IMR-90 (cell line): ENCODE results near the gene KLK1. TPM values are rescaled to one million over a fixed set of nuclear protein-coding genes. Genes with fewer than 3 reads are reported as not detected.

Experiments
- ATAC-seq: fragments of 200-7000 bp; cut with Tn5 transposase; 2 replicates; pipeline ENCODE4 v1.9.1; 2020; ENCODE audit warnings: low read depth, mild to moderate bottlenecking, moderate library complexity
- BruUV-seq: library from RNA; stranded (reverse); fragments of 400-500 nt; replicated peaks from 2 replicates; lab custom pipeline; 2021; lab: Mats Ljungman, UMichigan
- CTCF ChIA-PET: fragments of 300-600 bp; formaldehyde crosslinking; extraction: SDS; loops from one replicate; lab custom pipeline; 2021; ENCODE audit warnings: antibody characterized with exemption; lab: Yijun Ruan, JAX
- POLR2A ChIA-PET: fragments of 300-600 bp; sonication (Branson Sonifier 250); formaldehyde crosslinking; loops from one replicate; lab custom pipeline; 2022; ENCODE audit warnings: antibody characterized with exemption; ENCODE audit not compliant: unreplicated experiment; lab: Charles Lee
- DNase-seq: peaks from one replicate; pipeline ENCODE4 v3.0.0; 2013
- H2AFZ ChIP-seq: replicated peaks from 2 replicates; pipeline ENCODE3; 2013; ENCODE audit warnings: low read length, mild to moderate bottlenecking; ENCODE audit not compliant: poor library complexity
- H2AK5ac ChIP-seq: 2 replicates; pipeline ENCODE4 v1.6.1; 2013; ENCODE audit warnings: low read depth, low read length, inconsistent platforms
- H2AK9ac ChIP-seq: replicated peaks from 2 replicates; pipeline ENCODE3; 2013; ENCODE audit warnings: mild to moderate bottlenecking, low read depth, low read length, moderate library complexity; ENCODE audit not compliant: poor library complexity
- H2BK120ac ChIP-seq: 2 replicates; pipeline ENCODE4 v1.6.1; 2013; ENCODE audit warnings: low read depth, low read length, inconsistent platforms
- H2BK15ac ChIP-seq: 3 replicates; pipeline ENCODE4 v1.6.1; 2013; ENCODE audit warnings: low read depth, low read length, inconsistent platforms
- H2BK20ac ChIP-seq: 2 replicates; pipeline ENCODE4 v1.6.1; 2013; ENCODE audit warnings: low read depth, mild to moderate bottlenecking, inconsistent platforms, low read length, moderate library complexity
- H2BK5ac ChIP-seq: 2 replicates; pipeline ENCODE4 v1.6.1; 2013; ENCODE audit warnings: mild to moderate bottlenecking, low read depth, low read length, inconsistent platforms; ENCODE audit not compliant: poor library complexity, severe bottlenecking
- H3K14ac ChIP-seq: replicated peaks from 2 replicates; pipeline ENCODE4 v1.6.1; 2013; ENCODE audit warnings: low read depth, low read length, inconsistent platforms
- H3K18ac ChIP-seq: 2 replicates; pipeline ENCODE4 v1.6.1; 2013; ENCODE audit warnings: low read depth, low read length, control low read depth
- H3K23ac ChIP-seq: 2 replicates; pipeline ENCODE4 v1.6.1; 2013; ENCODE audit warnings: low read depth, low read length, inconsistent platforms
- H3K27ac ChIP-seq: 2 replicates; pipeline ENCODE4 v1.5.1; 2013; ENCODE audit warnings: mild to moderate bottlenecking, control low read depth, low read length; ENCODE audit not compliant: insufficient read depth
- H3K27me3 ChIP-seq: 2 replicates; pipeline ENCODE4 v1.6.1; 2013; ENCODE audit warnings: low read length; ENCODE audit not compliant: control insufficient read depth, insufficient read depth
- H3K36me3 ChIP-seq: 2 replicates; pipeline ENCODE4 v1.6.1; 2013; ENCODE audit warnings: low read length, mixed read lengths; ENCODE audit not compliant: control insufficient read depth, insufficient read depth
- H3K4ac ChIP-seq: 2 replicates; pipeline ENCODE4 v1.6.1; 2013; ENCODE audit warnings: low read depth, low read length, inconsistent platforms
- H3K4me1 ChIP-seq: 2 replicates; pipeline ENCODE4 v1.6.1; 2013; ENCODE audit warnings: low read length, mixed read lengths; ENCODE audit not compliant: control insufficient read depth, insufficient read depth
- H3K4me2 ChIP-seq: 2 replicates; pipeline ENCODE4 v1.6.1; 2013; ENCODE audit warnings: low read depth, mild to moderate bottlenecking, control low read depth, low read length, moderate library complexity
- H3K4me3 ChIP-seq: 2 replicates; pipeline ENCODE4 v1.5.1; 2013; ENCODE audit warnings: low read depth, mild to moderate bottlenecking, control low read depth, low read length, moderate library complexity; ENCODE audit not compliant: insufficient read depth
- H3K56ac ChIP-seq: 2 replicates; pipeline ENCODE4 v1.6.1; 2013; ENCODE audit warnings: low read length, inconsistent platforms; ENCODE audit not compliant: insufficient read depth; ENCODE audit errors: extremely low read depth
- H3K79me1 ChIP-seq, 2 experiments: 2 replicates each; pipeline ENCODE4 v1.6.1; 2013; ENCODE audit warnings: low read length in 2 of 2, inconsistent platforms in 1 of 2, low read depth in 1 of 2
- H3K9ac ChIP-seq: 2 replicates; pipeline ENCODE4 v1.6.1; 2013; ENCODE audit warnings: low read depth, low read length, control low read depth
- H3K9me1 ChIP-seq: 2 replicates; pipeline ENCODE4 v1.6.1; 2013; ENCODE audit warnings: low read length, inconsistent platforms; ENCODE audit not compliant: insufficient read depth
- H3K9me3 ChIP-seq: 2 replicates; pipeline ENCODE4 v1.6.1; 2013; ENCODE audit warnings: low read length; ENCODE audit not compliant: control insufficient read depth, insufficient read depth
- H4K20me1 ChIP-seq: 2 replicates; pipeline ENCODE4 v1.6.1; 2013; ENCODE audit warnings: low read length, inconsistent platforms; ENCODE audit not compliant: insufficient read depth
- H4K5ac ChIP-seq: 2 replicates; pipeline ENCODE4 v1.6.1; 2013; ENCODE audit warnings: mild to moderate bottlenecking, low read depth, low read length, control low read depth
- H4K8ac ChIP-seq, 2 experiments: 2 replicates each; pipeline ENCODE4 v1.6.1; 2013; ENCODE audit warnings: low read depth in 2 of 2, low read length in 2 of 2, control low read depth in 1 of 2, inconsistent platforms in 1 of 2
- H4K91ac ChIP-seq: 2 replicates; pipeline ENCODE4 v1.6.1; 2013; ENCODE audit warnings: low read depth, low read length, inconsistent platforms; ENCODE audit not compliant: insufficient read depth
- BHLHE40 ChIP-seq: fragments of 150-350 bp; IDR thresholded peaks from 2 replicates; pipeline ENCODE4 v1.6.1; 2016; ENCODE audit warnings: mild to moderate bottlenecking, low read depth, low read length
- CEBPB ChIP-seq: IDR thresholded peaks from 2 replicates; pipeline ENCODE4 v1.6.1; 2012; ENCODE audit warnings: low read depth, low read length, improper control_type of control experiment
- CHD1 ChIP-seq: IDR thresholded peaks from 2 replicates; pipeline ENCODE4 v1.6.1; 2012; ENCODE audit warnings: low read depth, low read length, improper control_type of control experiment
- CTCF ChIP-seq: conservative IDR thresholded peaks from 2 replicates; pipeline ENCODE4 v1.5.1; 2012; ENCODE audit warnings: mild to moderate bottlenecking, low read depth, low read length, improper control_type of control experiment
- FOS ChIP-seq: fragments of 150-350 bp; IDR thresholded peaks from 2 replicates; pipeline ENCODE4 v1.6.1; 2016; ENCODE audit warnings: low read depth, low read length
- MAFK ChIP-seq: IDR thresholded peaks from 2 replicates; pipeline ENCODE4 v1.6.1; 2012; ENCODE audit warnings: low read depth, low read length, improper control_type of control experiment
- MAZ ChIP-seq: IDR thresholded peaks from 2 replicates; pipeline ENCODE4 v1.6.1; 2012; ENCODE audit warnings: low read depth, mild to moderate bottlenecking, low read length, improper control_type of control experiment, moderate library complexity, borderline replicate concordance
- MXI1 ChIP-seq: IDR thresholded peaks from 2 replicates; pipeline ENCODE4 v1.6.1; 2012; ENCODE audit warnings: low read depth, mild to moderate bottlenecking, low read length, moderate library complexity, borderline replicate concordance
- NFE2L2 ChIP-seq: fragments of 150-350 bp; IDR thresholded peaks from 2 replicates; pipeline ENCODE4 v1.6.1; 2016; ENCODE audit warnings: low read depth, mild to moderate bottlenecking, low read length
- POLR2A ChIP-seq: IDR thresholded peaks from 2 replicates; pipeline ENCODE4 v1.6.1; 2012; ENCODE audit warnings: mild to moderate bottlenecking, low read depth, low read length
- RAD21 ChIP-seq: IDR thresholded peaks from 2 replicates; pipeline ENCODE4 v1.6.1; 2012; ENCODE audit warnings: low read length, improper control_type of control experiment
- RCOR1 ChIP-seq: IDR thresholded peaks from 2 replicates; pipeline ENCODE4 v1.6.1; 2012; ENCODE audit warnings: mild to moderate bottlenecking, low read length, improper control_type of control experiment; ENCODE audit not compliant: insufficient replicate concordance
- RFX5 ChIP-seq: IDR thresholded peaks from 2 replicates; pipeline ENCODE4 v1.8.0; 2012; ENCODE audit warnings: low read depth, mild to moderate bottlenecking, low read length, moderate library complexity
- SMC3 ChIP-seq: fragments of 150-350 bp; IDR thresholded peaks from 2 replicates; pipeline ENCODE4 v1.6.1; 2016; ENCODE audit warnings: low read depth, mild to moderate bottlenecking, antibody characterized with exemption, low read length, moderate library complexity
- USF2 ChIP-seq: fragments of 150-350 bp; IDR thresholded peaks from 2 replicates; pipeline ENCODE4 v1.6.1; 2017; ENCODE audit warnings: mild to moderate bottlenecking, antibody characterized with exemption, low read length, low read depth
- WGBS, 2 experiments: methylation state at CpG; one replicate each; pipeline versions ENCODE4 v1.1.5 to v1.1.7; 2013; ENCODE audit warnings: missing lambda C conversion rate in 2 of 2; ENCODE audit not compliant: insufficient read length in 1 of 2; ENCODE audit errors: extremely low coverage in 2 of 2; 5-methylcytosine and 5-hydroxymethylcytosine counted together
- dilution Hi-C: fragments of 300-500 bp; cut with HindIII; formaldehyde crosslinking; loops from one replicate; pipeline ENCODE4 v1.14.3; 2018; ENCODE audit warnings: low sequenced_read_pairs; ENCODE audit not compliant: unreplicated experiment
- in situ Hi-C: fragments of 300-500 bp; cut with MboI; formaldehyde crosslinking; loops from 3 replicates; pipeline ENCODE4 v1.14.3; 2019; ENCODE audit warnings: low sequenced_read_pairs, inconsistent platforms, mixed read lengths
- intact Hi-C: fragments of 100-400 bp; cut with micrococcal nuclease; formaldehyde crosslinking; loops from 2 replicates; pipeline ENCODE4 v1.10.0; 2022
- polyA plus RNA-seq, 3 experiments: library from polyadenylated mRNA; depleted of rRNA; stranded (reverse); fragments of >200 nt; gene quantifications; 2 replicates each; pipeline ENCODE4 v1.2.3, GENCODE V29; 2012; ENCODE audit warnings: low replicate concordance in 1 of 3
- total RNA-seq: library from RNA; depleted of rRNA; stranded (reverse); fragments of >200 nt; gene quantifications from 2 replicates; pipeline ENCODE4 v1.2.3, GENCODE V29; 2012
- TF ChIP-seq, protein P1 (sequence below): fragments of 150-350 bp; IDR thresholded peaks from 2 replicates; pipeline ENCODE4 v1.6.1; 2016; ENCODE audit warnings: low read depth, mild to moderate bottlenecking, low read length, moderate library complexity, borderline replicate concordance

The KLK1 gene
- total and polyA plus RNA-seq, 2 of the 4 experiments (the other 2 are of a cell fraction), result not detected

DNA sequence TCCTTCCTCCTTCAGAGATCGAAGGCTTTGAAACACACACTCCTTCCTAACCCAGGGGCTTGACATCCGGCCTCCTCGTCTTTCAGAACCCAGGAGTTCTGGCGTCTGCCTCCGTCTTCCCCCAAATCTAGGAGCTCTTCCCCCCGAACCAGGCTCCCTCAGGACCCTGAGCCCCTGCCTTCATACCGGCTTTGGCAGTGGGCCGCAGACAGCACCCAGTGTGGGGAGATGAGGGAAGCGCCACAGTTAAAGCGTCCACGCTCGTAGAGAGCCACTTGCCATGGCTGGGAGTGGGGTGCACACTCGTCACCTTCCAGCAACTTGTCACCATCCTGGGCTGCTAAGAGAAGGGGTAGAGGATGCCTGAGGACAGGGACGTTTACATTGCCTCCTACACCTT is 3.9 kb upstream of the KLK1 start:
- no peak overlapping the region for H2BK20ac ChIP-seq
- H3K4ac ChIP-seq, result no peak overlapping the region
- H3K27ac ChIP-seq, result no peak overlapping the region
- ATAC-seq (no peak), DNase-seq (no peak)
- in situ Hi-C loops, result no loop called here
- H3K23ac ChIP-seq, result no peak overlapping the region
- BruUV-seq, result no TSS peak
- TF ChIP-seq SMC3 (no peak), MAZ (no peak), CEBPB (no peak), NFE2L2 (no peak), MAFK (no peak), CHD1 (no peak), BHLHE40 (no peak), POLR2A (no peak), MXI1 (no peak), USF2 (no peak), FOS (no peak), RAD21 (no peak), RFX5 (no peak), RCOR1 (no peak), CTCF (no peak)
- TF ChIP-seq, protein P1, sequence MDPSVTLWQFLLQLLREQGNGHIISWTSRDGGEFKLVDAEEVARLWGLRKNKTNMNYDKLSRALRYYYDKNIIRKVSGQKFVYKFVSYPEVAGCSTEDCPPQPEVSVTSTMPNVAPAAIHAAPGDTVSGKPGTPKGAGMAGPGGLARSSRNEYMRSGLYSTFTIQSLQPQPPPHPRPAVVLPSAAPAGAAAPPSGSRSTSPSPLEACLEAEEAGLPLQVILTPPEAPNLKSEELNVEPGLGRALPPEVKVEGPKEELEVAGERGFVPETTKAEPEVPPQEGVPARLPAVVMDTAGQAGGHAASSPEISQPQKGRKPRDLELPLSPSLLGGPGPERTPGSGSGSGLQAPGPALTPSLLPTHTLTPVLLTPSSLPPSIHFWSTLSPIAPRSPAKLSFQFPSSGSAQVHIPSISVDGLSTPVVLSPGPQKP, result no peak
- dilution Hi-C loops, result no loop called here
- no peak overlapping the region for H3K4me3 ChIP-seq
- no peak overlapping the region for H3K9ac ChIP-seq
- H2AFZ ChIP-seq, result no peak overlapping the region
- no peaks in the 10 kb centered on the region for H3K4me1 ChIP-seq
- no peaks in the 10 kb centered on the region for H3K79me1 ChIP-seq
- H3K27me3 ChIP-seq, result peaks cover 5% of the 10 kb centered on the region
- no peak overlapping the region for H4K5ac ChIP-seq
- no peak overlapping the region for H2BK15ac ChIP-seq
- POLR2A ChIA-PET, result no interaction called here
- no peak overlapping the region for H2AK9ac ChIP-seq
- H2AK5ac ChIP-seq, result no peak overlapping the region
- intact Hi-C loops, result no loop called here
- WGBS, 2 experiments, result no CpG with 5 or more reads among the region's 14 CpGs
- no peak overlapping the region for H3K56ac ChIP-seq
- no peak overlapping the region for H4K8ac ChIP-seq
- no peaks in the 10 kb centered on the region for H3K9me1 ChIP-seq
- no peak overlapping the region for H3K18ac ChIP-seq
- H3K9me3 ChIP-seq, result no peaks in the 10 kb centered on the region
- CTCF ChIA-PET, result no interaction called here
- no peaks in the 10 kb centered on the region for H4K20me1 ChIP-seq
- no peak overlapping the region for H3K14ac ChIP-seq
- no peak overlapping the region for H4K91ac ChIP-seq
- no peak overlapping the region for H2BK5ac ChIP-seq
- H3K4me2 ChIP-seq, result no peak overlapping the region
- H2BK120ac ChIP-seq, result no peak overlapping the region
- H3K36me3 ChIP-seq, result no peaks in the 10 kb centered on the region
